NT2/D1 (cell line): ENCODE results near the gene ZNF558.

Experiments used
- YY1 ChIP-seq: IDR thresholded peaks from 2 replicates; pipeline ENCODE4 v1.6.1; 2011; ENCODE audit not compliant: insufficient read length, insufficient read depth
- ZNF274 ChIP-seq: IDR thresholded peaks from 2 replicates; pipeline ENCODE4 v1.6.1; 2011; ENCODE audit warnings: mild to moderate bottlenecking, low read depth, low read length

DNA sequence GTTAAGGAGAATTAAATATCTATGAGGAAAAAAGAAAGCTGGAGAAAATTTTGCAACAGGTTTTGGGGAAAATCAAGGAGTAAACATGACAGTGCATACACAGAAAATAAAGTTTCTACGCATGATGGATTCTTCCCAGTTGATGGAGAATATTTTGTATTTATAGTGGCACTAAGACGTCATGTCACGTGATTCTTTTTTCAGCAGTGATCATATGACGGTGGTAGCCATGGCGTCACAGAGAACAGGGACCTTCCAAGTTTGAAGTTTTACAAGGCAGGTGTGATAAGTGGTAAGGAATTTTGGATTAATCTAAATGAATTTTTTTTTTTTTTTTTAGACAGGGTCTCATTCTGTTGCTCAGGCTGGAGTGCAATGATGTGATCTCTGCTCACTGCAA is 8.6 kb upstream of the ZNF558 start:
- TF ChIP-seq ZNF274 (no peak), YY1 (no peak)
